Erythroblast (primary cell): Measurements from ENCODE around the gene PRKG1.

Experiments
- GATA1 ChIP-seq: IDR thresholded peaks from 2 replicates; pipeline ENCODE4 v1.6.1; 2011; ENCODE audit warnings: low read depth, mild to moderate bottlenecking, control low read depth, low read length, moderate library complexity
- POLR2A ChIP-seq: IDR thresholded peaks from 2 replicates; pipeline ENCODE4 v1.6.1; 2011; ENCODE audit warnings: mild to moderate bottlenecking, low read length

GRCh38 chr10:51072921-51073434 lies 1.3 kb upstream of the PRKG1 start:
- TF ChIP-seq POLR2A (no peak), GATA1 (no peak)
